ENCODE data around the gene GPR137. TPM values are rescaled to one million over a fixed set of nuclear protein-coding genes. Genes with fewer than 3 reads are reported as not detected.

The GPR137 gene
- total and polyA plus RNA-seq, 2 donors from 2014 or later, result 44.0 to 48.4 TPM

- no peaks in the 10 kb centered on the region for H3K9me3 ChIP-seq (ENCODE audit: control insufficient read depth in 2 of 3, insufficient read depth in 1 of 3, low read length in 3 of 3)
- H3K9ac ChIP-seq (ENCODE audit: low read length in 3 of 3), result peak overlapping the region in 1 of 3 donors; percentile 100
- intact Hi-C loops (cut with DNase I), result no loop called here
- FAIRE-seq (no peak), DNase-seq (peak; percentile 99 to 100 (median 100))
- TF ChIP-seq CTCF (IDR thresholded peaks at IDR 0.05; ENCODE audit: borderline replicate concordance, extremely low read depth, insufficient read depth), result no peak
- H3K27me3 ChIP-seq (ENCODE audit: control insufficient read depth, insufficient read depth, low read length), result no peaks in the 10 kb centered on the region
- peaks cover 0 to 39% (median 23%) of the 10 kb centered on the region in 3 donors for H3K4me1 ChIP-seq (ENCODE audit: control insufficient read depth in 2 of 3, insufficient read depth in 2 of 3, low read depth in 1 of 3, low read length in 3 of 3)
- H3K4me3 ChIP-seq (ENCODE audit: low read length in 3 of 3), result peak overlapping the region; percentile 42 to 91 (median 53)
- peaks cover 0 to 18% (median 12%) of the 10 kb centered on the region in 3 donors for H3K36me3 ChIP-seq (ENCODE audit: control insufficient read depth in 2 of 3, insufficient read depth in 3 of 3, low read length in 3 of 3)
- peak overlapping the region; percentile 100 for H3K27ac ChIP-seq (ENCODE audit: low read depth in 2 of 2, low read length in 2 of 2)
Measured at GRCh38 chr11:64241241-64241490, 44.5 kb upstream of the GPR137 start.

GRCh38 chr11:64241491-64242374 lies 43.9 kb upstream of the GPR137 start:
- Histone ChIP-seq H3K9ac (ENCODE audit: low read length in 3 of 3) (peak overlapping the region; percentile 20 to 80 (median 69)), H3K36me3 (ENCODE audit: control insufficient read depth in 2 of 3, insufficient read depth in 3 of 3, low read length in 3 of 3) (peaks cover 0 to 18% (median 12%) of the 10 kb centered on the region in 3 donors), H3K4me1 (ENCODE audit: control insufficient read depth in 2 of 3, insufficient read depth in 2 of 3, low read depth in 1 of 3, low read length in 3 of 3) (peaks cover 0 to 39% (median 23%) of the 10 kb centered on the region in 3 donors), H3K27ac (ENCODE audit: low read depth in 2 of 2, low read length in 2 of 2) (peak overlapping the region; percentile 100), H3K27me3 (ENCODE audit: control insufficient read depth, insufficient read depth, low read length) (no peaks in the 10 kb centered on the region), H3K9me3 (ENCODE audit: control insufficient read depth in 2 of 3, insufficient read depth in 1 of 3, low read length in 3 of 3) (no peaks in the 10 kb centered on the region), H3K4me3 (ENCODE audit: low read length in 3 of 3) (peak overlapping the region; percentile 48 to 91 (median 63))
- peak in 3 of 5 donors; percentile 72 to 94 (median 92) for DNase-seq
- peak; percentile 72 for FAIRE-seq
- intact Hi-C loops (cut with DNase I), result no loop called here
- TF ChIP-seq CTCF (IDR thresholded peaks at IDR 0.05; ENCODE audit: borderline replicate concordance, extremely low read depth, insufficient read depth), result peak; percentile 12

- intact Hi-C loops (cut with DNase I), result no loop called here
- FAIRE-seq, result no peak
- Histone ChIP-seq H3K9me3 (ENCODE audit: control insufficient read depth in 2 of 3, insufficient read depth in 1 of 3, low read length in 3 of 3) (no peaks in the 10 kb centered on the region), H3K36me3 (ENCODE audit: control insufficient read depth in 2 of 3, insufficient read depth in 3 of 3, low read length in 3 of 3) (peaks cover 0 to 10% (median 7%) of the 10 kb centered on the region in 3 donors), H3K27ac (ENCODE audit: low read depth in 2 of 2, low read length in 2 of 2) (no peak overlapping the region), H3K4me1 (ENCODE audit: control insufficient read depth in 2 of 3, insufficient read depth in 2 of 3, low read depth in 1 of 3, low read length in 3 of 3) (peaks cover 0 to 40% (median 15%) of the 10 kb centered on the region in 3 donors), H3K4me3 (ENCODE audit: low read length in 3 of 3) (no peak overlapping the region), H3K9ac (ENCODE audit: low read length in 3 of 3) (peak overlapping the region in 1 of 3 donors; percentile 12), H3K27me3 (ENCODE audit: control insufficient read depth, insufficient read depth, low read length) (no peaks in the 10 kb centered on the region)
- no peak for DNase-seq
- TF ChIP-seq CTCF (IDR thresholded peaks at IDR 0.05; ENCODE audit: borderline replicate concordance, extremely low read depth, insufficient read depth), result no peak
Measured at GRCh38 chr11:64243236-64243854, 42.3 kb upstream of the GPR137 start.

All from kidney (tissue), 14 donors.